NT2/D1 (cell line): ENCODE measurements around the gene OR1M1.
A peak's percentile ranks its signal among the peaks of the same experiment; 100 is the strongest.

ENCODE experiments used
- SUZ12 ChIP-seq: IDR thresholded peaks from 2 replicates; pipeline ENCODE4 v1.6.1; 2011; ENCODE audit not compliant: insufficient read length, insufficient read depth; ENCODE audit errors: extremely low read depth
- YY1 ChIP-seq: IDR thresholded peaks from 2 replicates; pipeline ENCODE4 v1.6.1; 2011; ENCODE audit not compliant: insufficient read length, insufficient read depth
- ZNF274 ChIP-seq: IDR thresholded peaks from 2 replicates; pipeline ENCODE4 v1.6.1; 2011; ENCODE audit warnings: mild to moderate bottlenecking, low read depth, low read length

DNA sequence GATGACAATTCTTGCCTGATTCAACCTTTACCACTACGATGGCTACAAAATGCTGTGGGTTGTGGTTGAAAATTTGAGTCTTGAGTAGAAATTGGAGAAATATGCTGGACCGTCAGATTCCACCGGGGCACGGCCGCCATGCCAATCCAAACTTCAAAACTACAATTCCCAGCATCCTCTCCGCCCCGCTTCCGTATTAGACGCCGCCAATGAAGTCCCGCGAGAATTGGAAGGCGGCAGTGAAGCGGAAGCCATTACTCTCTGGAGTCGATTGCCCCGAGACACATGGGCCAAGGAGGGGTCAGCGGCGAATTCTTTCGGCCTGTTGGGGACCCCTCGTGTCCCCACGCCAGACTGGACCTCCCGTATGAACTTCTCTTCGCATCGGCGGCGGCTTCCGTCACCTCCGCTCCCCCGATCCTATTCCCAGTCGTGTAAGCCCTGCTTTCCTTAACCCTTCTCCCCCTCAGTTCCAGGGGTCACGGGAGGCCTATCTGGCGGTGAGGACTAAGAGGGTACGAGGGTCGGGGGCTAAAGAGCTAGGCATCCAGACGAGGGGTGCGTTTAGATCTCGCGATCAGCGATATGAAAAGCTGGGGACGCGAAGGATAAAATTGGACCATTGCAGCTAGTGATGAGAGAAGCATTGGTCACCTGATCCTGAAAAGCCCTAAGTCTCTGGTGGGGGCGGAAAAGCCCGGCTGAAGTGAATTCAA, 53.5 kb downstream of the OR1M1 start, which contains the start of gene ZNF317:
- TF ChIP-seq YY1, result peak; percentile 83
- TF ChIP-seq ZNF274, result no peak
- TF ChIP-seq SUZ12, result no peak
